HG02943 (cell line): ENCODE data around the gene COL7A1.

Experiments
- ATAC-seq: cut with Tn5 transposase; IDR thresholded peaks from one replicate; pipeline ENCODE4 v1.9.1; 2021; ENCODE audit warnings: mild to moderate bottlenecking, low read depth, moderate library complexity; ENCODE audit not compliant: unreplicated experiment

The COL7A1 gene

DNA sequence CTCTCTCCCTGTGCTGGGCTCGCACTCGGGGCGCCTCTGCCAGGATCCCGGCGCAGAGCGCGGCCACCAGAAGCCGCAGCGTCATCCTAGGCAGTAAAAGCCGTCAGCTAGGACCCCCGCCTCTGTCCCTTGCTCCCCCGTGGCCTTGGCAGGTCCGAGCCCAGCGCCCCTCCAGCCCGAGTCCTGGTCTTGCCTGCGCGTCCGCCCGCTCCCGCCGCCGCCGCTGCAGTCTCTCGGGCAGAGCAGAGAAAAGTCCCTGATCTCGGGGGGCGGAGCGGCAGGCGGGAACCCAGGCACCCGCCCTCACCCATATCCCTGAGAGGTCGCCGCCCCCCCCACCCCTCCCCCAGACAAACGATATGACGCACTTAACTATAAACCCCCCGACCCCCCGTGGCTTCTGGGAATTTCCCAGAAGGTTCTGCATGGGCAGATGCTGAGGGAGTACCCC lies at the start of gene COL7A1:
TSS of gene COL7A1 (minus strand) at position 255 of the 451 bp plus-strand sequence. CDS start at position 85, 170 bp downstream.
- no peak for ATAC-seq

DNA sequence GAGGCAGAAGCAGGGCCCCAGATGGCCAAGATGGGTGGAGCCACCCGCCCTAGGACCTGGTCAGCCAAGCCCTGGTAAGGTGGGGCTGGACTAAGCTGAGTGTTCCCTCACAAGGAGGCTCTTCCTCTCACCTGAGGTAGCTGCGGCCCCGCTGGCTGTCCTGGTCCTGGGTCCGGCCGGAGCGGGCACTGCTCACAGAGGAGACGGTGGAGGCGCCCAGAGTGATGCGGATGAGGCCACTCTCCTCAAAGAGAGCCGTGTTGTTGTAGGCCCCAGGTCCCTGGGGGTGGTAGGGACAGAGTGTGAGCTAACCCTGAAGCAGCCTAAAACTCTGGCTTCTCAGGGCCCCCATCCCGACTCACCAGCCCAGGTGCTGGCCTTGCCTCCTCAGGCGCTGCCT lies 47.5 kb upstream of the COL7A1 start:
- ATAC-seq: no peak

DNA sequence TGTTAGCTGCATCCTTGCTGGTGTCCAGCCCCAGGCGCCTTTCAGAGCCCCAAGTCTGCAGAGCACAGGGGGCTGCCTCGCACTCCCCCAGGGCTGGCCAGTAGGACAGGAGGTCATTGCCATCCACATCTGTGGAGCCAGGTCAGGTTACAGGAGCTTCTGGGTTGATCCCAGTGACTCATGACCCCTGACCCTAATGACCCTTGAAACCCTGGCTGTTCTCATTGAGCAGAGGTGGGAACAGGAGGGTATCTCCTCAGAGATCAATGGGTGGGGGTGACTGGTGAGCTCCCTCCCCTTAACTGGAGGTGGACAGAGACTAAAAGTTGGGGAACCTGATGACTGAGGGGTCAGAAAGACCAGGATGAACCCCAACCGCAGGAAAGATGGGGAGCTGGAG lies 46.3 kb upstream of the COL7A1 start:
- no peak for ATAC-seq

DNA sequence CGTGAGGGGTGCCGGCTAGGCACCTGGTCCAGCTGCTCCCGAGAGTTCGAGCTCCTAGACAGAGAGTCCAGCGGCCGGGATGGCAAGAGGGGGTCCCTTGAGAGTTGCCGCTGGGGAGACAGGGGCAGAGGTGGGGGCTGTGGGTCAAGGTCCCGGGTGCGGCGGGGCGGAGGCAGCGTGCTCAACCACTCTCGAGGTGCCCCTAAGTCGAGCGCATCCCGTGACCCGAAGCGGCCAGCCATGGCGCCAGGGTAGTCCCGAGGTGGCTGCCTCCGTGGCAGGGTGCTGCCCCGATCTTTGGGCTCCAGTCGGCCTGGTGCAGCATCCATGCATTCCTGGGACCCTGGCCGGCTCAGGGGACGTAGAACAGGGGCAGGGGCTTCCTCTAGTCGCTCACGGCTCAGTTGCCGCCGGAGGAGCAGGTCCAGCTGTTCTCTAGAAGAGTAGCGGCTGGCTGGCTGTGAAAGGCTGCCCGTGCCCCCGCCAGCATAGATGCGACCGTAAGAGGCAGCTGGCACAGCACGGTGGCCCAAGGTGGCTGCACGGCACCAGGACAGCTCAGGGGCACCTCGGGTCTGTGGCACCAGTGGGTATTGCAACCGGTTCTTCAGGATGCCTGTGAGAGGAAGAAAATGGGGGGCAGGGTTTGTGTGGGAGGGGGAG lies 44.9 kb upstream of the COL7A1 start:
- ATAC-seq: no peak

DNA sequence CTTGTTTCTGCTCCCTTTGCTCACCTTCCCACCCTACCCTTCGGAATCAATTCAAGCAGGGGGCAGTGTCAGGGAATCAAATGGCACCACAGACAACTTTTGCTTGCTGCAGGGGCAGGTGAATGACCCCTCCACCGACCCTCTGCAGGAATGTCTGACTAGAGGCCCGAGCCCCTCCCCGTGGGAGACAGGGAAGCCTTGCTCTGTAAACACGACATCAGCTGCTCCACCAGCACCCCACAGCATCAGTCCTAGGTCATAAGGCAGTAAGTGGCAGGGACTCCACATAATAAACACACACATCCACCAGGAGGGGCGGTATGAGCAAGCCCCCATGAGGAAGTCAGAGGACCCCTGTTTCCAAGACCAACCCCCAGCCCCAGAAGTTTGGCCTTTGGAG lies 42.2 kb upstream of the COL7A1 start:
- no peak for ATAC-seq

DNA sequence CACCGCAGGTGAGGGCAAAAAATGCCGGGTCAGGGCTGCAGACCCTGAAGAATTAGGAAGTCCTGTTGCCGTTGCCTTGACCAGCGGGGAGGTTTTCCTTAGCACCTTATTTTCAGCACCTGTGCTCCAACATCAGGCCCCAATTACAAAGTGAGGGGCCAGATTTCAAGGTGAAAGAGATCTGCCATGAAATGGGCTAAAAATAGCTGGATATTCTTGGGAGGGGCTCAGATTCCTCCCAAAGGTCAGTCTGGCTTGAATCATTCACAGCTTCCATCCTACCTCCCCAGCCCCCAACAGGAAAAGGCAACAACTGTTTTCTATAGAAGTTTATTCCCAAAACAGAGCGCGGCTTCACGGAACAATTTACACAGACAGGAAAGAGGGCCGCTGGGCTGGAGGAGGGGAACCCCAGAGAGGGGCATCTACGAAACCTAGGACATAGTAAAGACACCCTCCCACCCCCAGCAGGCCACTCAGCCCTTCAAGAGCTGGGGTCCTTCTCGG lies 41.1 kb upstream of the COL7A1 start:
- ATAC-seq: no peak

DNA sequence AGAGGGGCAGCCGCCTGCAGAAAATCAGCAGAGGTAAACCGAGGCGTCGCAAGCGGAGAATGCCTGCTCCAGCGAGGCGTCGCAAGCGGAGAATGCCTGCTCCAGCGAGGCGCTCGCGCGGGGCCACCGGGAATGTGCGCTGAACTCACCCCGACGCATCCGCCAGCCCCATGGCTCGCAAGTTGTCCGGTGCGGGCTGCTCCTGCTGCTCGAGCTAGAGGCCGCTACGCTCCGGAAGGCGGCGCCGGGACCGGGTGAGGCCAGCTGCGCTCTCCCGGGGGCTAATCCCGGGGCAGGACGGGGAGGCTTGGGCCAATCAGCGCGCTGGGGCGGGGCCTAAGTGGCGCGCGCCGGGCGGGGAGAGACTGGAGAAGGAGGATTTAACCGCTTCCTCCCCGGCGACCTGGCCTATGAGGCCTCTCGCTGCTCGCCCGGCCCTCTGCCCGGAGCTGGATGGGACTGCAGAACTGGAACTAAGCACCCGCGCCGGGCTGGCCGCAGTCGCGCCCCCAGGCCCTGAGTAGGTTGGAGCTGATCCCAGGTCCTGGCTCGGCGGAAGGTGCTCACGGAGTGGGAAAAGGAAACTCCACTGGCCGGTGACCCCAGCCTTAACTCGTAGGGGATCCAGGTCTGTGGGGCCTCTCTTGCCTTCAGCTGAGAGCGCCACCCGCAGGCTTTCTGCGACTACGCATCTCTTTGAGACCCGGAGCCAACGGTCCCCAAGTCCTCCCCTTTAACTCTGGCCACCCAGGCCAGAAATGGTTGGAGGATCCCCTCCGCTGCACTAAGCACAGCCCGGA lies 40.3 kb upstream of the COL7A1 start, which contains the start of gene SLC26A6:
TSS of gene SLC26A6 (minus strand) at position 240 of the 800 bp plus-strand sequence. CDS start at position 172, 68 bp downstream.
- ATAC-seq: peak; percentile 74

DNA sequence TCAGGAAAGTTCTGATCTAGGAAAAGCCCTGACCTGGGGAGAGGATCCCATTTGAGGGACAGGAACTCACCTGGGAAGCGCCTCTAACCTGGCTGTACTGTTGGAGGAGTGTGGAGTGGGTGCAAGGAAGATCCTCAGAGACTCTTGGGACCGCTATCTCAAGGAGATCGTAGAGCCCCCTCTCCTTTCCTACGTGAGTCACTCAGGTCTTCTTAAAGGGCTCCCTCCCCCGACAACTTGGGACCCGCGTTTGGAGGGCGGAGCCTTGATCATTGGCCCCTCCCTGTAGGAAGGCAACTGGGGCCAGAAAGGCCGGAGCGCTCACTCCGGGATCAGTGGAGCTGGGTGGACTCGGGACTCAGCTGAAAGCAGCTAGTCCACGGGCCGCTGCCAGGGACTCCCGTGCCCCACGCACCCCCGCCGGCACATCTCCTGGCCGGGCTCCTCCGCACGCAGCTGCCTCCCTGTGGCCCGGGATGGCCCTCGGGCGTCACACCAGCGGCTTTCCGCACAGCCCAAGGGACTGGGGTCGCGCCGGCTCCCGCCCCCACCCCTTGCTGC lies 39.6 kb upstream of the COL7A1 start:
- peak; percentile 10 for ATAC-seq

DNA sequence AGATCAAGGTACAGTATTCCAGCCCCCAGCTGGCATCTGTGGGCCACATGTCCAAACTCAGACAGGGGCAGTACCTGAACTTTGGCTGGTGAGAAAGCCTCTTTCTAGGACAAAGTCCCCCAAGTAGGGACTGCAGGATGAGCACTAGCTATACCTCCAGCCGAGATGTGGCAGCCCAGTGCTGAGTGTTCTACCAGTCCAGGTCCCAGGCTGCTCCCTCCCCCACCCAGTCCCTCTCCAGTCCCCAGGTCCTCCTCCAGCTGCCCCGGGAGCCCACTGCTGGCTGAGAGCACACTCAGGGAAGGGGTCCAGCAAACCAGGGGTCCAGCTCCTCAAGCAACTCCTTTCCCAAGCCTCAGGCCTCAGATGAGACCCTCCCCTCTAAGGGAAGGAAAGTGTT lies 38.6 kb upstream of the COL7A1 start:
- ATAC-seq: no peak

DNA sequence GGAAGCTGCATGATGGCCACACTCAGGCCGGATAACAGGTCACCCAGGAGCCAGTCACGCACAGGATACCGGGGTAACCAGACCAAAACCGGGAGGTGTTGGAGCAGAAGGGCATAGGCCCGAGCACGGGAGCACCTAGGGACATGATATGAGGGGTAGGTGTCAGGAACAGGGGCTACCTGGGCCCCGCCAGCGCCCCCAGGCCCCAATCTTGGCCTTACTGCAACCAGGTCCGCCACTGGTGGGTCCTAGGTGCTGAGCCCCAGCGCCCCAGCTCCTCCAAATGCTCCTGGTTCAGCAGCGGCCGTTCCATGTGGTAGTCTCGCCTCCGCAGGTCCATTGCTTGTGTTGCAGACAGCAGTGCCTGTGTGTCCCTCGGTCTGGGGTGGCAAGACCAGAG lies 38.1 kb upstream of the COL7A1 start:
- ATAC-seq: no peak

DNA sequence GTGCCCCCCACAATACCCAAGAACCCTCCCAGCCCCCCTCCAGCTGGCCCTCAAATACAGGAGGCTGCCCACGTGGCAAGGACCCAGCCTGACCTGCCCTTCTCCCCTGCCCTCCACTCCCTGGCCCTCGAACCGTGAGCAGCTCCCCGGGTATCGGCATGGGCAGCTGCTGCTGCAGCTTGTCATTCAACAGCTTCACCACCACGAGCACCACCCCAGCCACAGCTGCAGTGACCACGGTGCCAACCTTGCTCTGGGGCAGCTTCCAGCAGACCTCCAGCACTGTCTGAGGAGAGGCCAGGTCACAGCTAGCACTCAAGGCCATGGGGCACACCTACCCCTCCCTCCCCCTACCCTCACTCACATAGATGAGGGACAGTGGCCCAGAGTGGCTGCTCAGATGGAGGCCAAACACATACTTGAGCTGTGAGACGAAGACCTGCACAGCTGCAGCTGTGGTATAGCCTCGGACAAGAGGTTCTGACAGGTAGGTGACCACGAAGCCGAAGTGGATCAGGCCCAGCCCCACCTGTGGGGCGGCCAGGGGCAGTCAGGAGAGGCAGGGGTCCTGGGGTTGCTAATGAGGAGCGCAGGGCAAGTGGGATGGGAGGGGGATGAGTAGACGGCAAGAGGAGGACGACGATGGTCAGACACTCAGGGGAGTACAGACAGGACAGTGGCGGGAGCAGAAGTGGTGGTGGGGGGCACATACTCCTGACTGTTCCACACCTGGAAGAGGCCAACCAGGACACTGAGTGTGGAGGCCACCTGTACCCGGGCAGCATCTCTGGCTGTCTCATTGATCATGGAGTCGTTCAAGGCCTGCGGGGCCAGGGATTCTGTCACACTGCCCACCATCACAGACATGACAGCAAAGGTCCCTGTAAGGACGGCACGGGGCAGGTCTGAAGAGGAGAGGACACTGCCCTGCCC lies 36.7 kb upstream of the COL7A1 start:
- no peak for ATAC-seq

DNA sequence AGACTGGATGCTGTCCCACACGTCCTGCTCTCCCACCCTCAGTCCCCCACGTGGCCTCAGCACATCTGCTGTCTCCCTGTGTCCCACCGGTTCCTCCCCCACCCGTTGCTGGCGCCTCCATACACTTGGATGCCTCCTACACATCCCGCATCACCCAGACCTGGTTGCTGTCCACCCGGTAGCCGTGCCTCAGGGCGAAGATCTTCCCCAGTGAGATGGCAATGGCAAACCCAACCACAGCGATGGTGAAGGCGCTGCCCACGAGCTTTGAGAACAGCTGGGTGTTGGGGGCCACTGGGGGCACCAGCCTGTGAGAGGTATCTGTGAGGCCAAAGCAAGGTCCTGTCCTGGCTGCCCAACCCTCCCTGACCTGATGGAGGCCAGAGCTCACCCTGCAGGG lies 35.7 kb upstream of the COL7A1 start:
- ATAC-seq: no peak

DNA sequence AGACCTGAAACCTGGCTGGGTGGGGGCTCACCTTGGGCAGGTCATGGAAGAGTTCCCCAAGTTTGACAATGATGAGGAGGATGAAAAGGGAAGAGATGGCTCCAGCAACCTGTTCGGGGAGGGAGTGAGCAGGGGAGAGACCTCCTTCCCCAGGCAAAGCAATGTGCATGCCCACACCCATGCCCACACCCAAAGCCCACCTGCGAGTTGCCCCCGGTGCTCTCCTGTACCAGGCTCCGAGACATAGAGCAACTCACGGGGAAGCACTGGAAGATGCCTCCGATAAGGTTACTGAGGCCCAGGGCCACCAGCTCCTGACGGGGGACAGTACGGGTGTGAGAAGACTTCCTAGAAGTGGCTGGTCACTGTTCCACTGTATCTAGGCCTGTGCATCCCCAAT lies 35.3 kb upstream of the COL7A1 start:
- ATAC-seq: no peak

DNA sequence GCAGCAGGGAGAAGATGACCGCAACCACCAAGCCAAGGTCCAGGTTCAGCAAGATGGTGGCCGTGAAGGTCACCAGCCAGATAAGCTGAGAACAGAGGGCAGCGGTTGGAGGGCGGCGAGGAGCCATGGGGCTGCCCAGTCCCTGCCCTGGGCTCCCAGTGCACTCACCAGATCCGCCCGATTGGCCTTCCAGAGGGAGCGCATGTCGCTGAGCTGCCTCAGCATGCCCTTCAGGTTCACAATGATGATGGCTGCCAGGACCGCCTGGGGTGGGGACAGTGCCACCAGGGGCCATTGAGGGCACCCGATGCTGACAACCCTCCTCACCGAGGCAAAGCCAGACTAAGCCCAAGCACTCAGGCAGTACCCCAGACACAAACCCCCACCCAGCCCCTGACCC lies 34.8 kb upstream of the COL7A1 start:
- ATAC-seq: no peak

DNA sequence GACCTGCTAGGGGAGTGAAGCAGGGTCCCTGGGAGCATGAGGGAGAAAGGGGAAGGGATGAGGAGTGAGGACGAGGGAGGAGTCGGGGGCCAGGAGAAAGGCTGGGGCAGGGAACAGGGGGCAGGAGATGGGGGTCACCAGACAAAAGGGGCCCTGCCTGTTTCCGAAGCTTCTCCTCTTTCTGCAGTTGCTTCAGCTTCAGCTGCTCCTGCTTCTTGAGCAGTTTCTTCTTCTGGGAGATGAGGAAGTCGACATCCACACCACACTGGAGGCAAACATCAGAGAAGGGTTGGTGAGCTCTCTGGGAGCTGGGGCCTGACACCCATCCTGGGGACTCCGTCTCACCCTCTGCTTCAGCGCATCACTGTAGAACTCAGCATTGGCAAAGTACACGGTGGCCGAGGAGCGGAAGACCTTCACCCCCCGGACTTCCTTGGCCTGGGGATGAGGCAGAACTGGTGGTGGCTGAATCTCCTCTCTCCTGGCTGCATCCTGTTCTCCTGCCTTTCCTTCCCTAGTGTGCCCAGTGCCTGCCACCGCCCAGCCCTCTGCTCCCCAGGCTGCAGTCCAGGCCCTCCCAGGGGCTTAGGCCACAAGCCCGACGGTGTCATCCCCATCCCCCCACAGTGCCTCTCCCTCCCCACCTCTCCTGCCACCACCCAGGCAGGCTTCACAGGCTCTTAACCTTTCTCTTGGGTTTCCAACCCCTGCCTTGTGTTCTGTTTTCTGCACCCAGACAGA lies 33.3 kb upstream of the COL7A1 start:
- ATAC-seq: no peak

DNA sequence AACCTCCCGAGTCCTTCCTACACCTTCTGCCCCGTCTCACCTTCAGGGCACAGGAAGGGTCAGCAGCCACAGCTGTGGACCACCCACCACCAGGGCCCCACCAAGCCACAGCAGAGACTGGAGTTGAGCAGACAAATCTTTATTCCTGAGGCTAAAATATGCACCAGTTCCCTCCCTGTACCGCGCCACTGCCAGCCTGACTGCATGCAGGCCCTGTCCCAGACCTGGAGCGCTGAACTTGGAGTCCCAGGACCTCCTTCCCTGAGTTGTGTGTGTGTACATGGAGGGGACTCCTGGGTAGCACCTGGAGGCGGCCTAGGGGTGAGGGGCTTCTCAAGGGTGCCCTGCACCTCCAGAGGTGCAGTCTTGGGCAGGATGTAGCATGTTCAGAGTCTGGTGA lies 30.5 kb upstream of the COL7A1 start:
- no peak for ATAC-seq

DNA sequence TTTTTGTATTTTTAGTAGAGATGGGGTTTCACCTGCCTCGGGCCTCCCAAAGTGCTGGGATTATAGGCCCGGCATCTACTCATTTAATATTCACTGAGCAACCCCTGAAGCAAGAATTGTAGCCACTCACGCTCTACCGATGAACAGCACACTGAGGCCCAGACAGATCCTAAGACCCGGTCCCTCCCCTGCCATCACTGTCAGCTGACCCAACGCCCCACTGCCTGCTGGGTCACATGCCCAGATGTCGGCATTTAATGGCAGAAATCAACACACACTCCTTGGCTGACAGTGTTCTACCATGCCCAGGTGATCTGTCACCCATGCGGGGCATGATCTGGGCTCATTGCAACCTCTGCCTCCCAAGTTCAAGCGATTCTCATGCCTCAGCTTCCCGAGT lies 29.6 kb upstream of the COL7A1 start:
- ATAC-seq: no peak

DNA sequence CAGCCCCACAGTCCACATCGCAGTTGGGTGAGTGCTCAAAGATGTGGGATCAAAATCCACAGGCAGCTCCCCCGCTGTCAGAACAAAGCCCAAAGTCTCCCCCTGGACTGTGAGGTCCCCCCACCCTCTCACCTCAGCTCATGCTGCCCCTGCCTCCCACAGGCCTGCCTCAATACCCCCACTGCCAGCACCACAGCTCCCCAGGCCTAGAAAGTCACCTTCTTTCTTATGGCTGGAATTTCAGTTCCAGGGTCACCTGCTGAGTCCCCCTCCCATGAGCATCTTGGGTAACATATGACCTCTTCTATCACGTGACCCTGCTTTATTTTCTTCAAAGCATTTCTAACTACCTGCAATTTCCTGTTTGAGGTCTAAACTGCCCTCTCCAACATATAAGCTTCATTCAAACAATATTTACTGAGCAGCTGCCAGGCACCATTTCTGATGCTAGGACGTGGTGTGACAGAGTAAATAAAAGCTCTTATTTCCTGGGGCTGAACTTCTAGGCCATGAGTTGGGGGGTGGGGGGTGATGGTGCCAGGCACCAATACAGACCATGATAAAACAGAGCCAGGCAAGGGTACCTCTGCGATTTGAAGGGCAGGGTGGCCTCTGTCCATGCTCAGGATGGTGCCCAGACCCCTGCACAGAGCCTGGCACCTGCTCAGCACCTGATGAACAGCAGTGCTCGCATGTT lies 28.9 kb upstream of the COL7A1 start:
- no peak for ATAC-seq

DNA sequence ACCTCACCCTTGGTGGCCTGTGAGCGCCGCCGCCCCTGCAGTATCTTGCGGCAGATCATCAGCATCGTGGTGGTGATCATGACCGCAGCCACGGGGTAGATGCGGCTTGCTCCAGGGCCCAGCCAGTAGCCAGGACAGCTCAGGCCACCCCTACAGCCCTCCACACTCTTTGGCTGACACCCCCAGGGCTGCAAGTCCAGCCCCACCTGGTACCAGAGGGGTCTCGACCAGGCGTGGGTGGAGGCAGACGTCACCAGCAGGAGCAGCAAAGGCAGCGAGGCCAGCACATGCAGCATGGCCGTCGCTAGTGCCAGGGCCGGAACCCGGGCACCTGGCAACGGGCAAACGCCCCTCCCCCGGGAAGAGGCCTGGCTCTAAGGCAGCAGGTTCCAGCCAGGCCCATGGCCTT lies 26.3 kb upstream of the COL7A1 start, which contains the start of gene TMEM89:
TSS of gene TMEM89 (minus strand) at position 309 of the 409 bp plus-strand sequence. CDS start at position 296, 13 bp downstream.
- no peak for ATAC-seq
